Osteocyte (in vitro differentiated cells): Measurements from ENCODE around the gene VPS13D. TPM values are rescaled to one million over a fixed set of nuclear protein-coding genes. Genes with fewer than 3 reads are reported as not detected.

Source experiments
- DNase-seq: peaks from one replicate; pipeline ENCODE4 v3.0.0; 2021; ENCODE audit warnings: mixed read lengths; ENCODE audit not compliant: unreplicated experiment; ENCODE audit errors: extremely low spot score
- H3K27ac Mint-ChIP-seq: one replicate; pipeline ENCODE4 v1.8.0; 2021; ENCODE audit warnings: mild to moderate bottlenecking, mixed read lengths; ENCODE audit not compliant: unreplicated experiment
- H3K27me3 Mint-ChIP-seq: one replicate; pipeline ENCODE4 v1.8.0; 2021; ENCODE audit warnings: mixed read lengths; ENCODE audit not compliant: unreplicated experiment
- H3K36me3 Mint-ChIP-seq: one replicate; pipeline ENCODE4 v1.8.0; 2021; ENCODE audit warnings: mixed read lengths; ENCODE audit not compliant: unreplicated experiment
- H3K4me1 Mint-ChIP-seq: one replicate; pipeline ENCODE4 v1.8.0; 2021; ENCODE audit warnings: mixed read lengths; ENCODE audit not compliant: unreplicated experiment
- H3K4me3 Mint-ChIP-seq: one replicate; pipeline ENCODE4 v1.8.0; 2021; ENCODE audit warnings: mild to moderate bottlenecking, moderate library complexity, mixed read lengths; ENCODE audit not compliant: unreplicated experiment
- H3K9me3 Mint-ChIP-seq: one replicate; pipeline ENCODE4 v1.8.0; 2021; ENCODE audit warnings: mixed read lengths; ENCODE audit not compliant: unreplicated experiment
- CTCF ChIP-seq: fragments of 200-600 bp; sonication (generic); IDR thresholded peaks from 2 replicates; pipeline ENCODE4 v1.5.0; 2021; ENCODE audit warnings: antibody characterized with exemption, mild to moderate bottlenecking, moderate library complexity
- total RNA-seq: library from RNA; stranded (reverse); gene quantifications from 2 replicates; pipeline ENCODE4 v1.2.1, GENCODE V29; 2021

VPS13D gene
- total RNA-seq, 1 donor from 2014 or later, result 41.1 TPM

GRCh38 chr1:12473596-12474362 lies 243.9 kb downstream of the VPS13D start:
- H3K4me3 Mint-ChIP-seq, result no peak overlapping the region
- no peak for TF ChIP-seq CTCF
- peaks cover 24% of the 10 kb centered on the region for H3K36me3 Mint-ChIP-seq
- H3K27ac Mint-ChIP-seq, result no peak overlapping the region
- H3K4me1 Mint-ChIP-seq, result peaks cover 22% of the 10 kb centered on the region
- H3K9me3 Mint-ChIP-seq, result no peaks in the 10 kb centered on the region
- H3K27me3 Mint-ChIP-seq, result no peaks in the 10 kb centered on the region
- DNase-seq, result no peak

- no peak overlapping the region for H3K27ac Mint-ChIP-seq
- H3K36me3 Mint-ChIP-seq, result peaks cover 24% of the 10 kb centered on the region
- H3K27me3 Mint-ChIP-seq, result no peaks in the 10 kb centered on the region
- H3K4me1 Mint-ChIP-seq, result peaks cover 28% of the 10 kb centered on the region
- no peaks in the 10 kb centered on the region for H3K9me3 Mint-ChIP-seq
- TF ChIP-seq CTCF, result no peak
- no peak for DNase-seq
- no peak overlapping the region for H3K4me3 Mint-ChIP-seq
These were observed 245.3 kb downstream of the VPS13D start for GRCh38 chr1:12475101-12475500.

- H3K4me1 Mint-ChIP-seq, result peaks cover 32% of the 10 kb centered on the region
- no peak for DNase-seq
- H3K36me3 Mint-ChIP-seq, result peaks cover 24% of the 10 kb centered on the region
- no peak overlapping the region for H3K27ac Mint-ChIP-seq
- no peaks in the 10 kb centered on the region for H3K9me3 Mint-ChIP-seq
- no peak overlapping the region for H3K4me3 Mint-ChIP-seq
- TF ChIP-seq CTCF, result no peak
- H3K27me3 Mint-ChIP-seq, result no peaks in the 10 kb centered on the region
These were observed 245.7 kb downstream of the VPS13D start for GRCh38 chr1:12475530-12475934.

DNA sequence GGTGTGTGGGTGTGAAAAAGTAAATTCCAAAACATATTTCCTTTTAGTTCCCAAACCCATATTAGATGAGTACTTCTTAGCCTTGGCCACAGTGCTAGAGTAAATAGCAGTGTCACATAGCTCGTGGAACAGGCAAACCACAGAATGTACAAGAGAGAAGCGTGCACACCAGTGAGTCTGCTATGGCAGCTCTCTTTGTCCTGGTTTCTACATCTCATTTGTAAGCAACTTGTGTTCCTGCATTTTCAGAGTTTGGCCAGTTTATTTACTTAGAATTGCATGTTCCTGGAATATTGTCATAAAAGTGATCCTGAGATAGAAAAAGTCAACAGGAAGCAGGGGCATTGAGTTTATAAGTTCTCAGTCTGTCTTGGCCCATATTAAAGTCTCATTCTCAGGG lies 246.1 kb downstream of the VPS13D start:
- no peak overlapping the region for H3K27ac Mint-ChIP-seq
- no peak for TF ChIP-seq CTCF
- peaks cover 36% of the 10 kb centered on the region for H3K4me1 Mint-ChIP-seq
- H3K9me3 Mint-ChIP-seq, result no peaks in the 10 kb centered on the region
- H3K4me3 Mint-ChIP-seq, result no peak overlapping the region
- DNase-seq, result no peak
- H3K36me3 Mint-ChIP-seq, result peaks cover 24% of the 10 kb centered on the region
- no peaks in the 10 kb centered on the region for H3K27me3 Mint-ChIP-seq

DNA sequence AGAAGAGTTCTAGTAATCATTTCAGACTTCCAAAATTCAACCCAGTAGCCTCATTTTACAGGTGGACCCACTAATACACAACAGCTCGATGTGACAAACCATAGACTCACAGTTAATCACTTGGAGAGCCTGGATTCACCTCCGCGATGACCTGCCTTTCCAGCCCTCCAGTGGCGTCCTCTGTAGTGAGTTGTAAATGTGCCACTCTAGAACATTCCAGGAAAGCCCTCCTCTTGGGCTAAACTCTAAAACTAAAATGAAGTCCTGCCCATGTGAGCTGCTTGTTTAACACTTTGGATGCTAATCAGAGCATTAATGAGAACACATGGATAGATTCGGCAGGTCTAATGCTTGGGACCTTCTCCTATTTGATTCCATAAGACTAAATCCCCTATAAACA lies 247.5 kb downstream of the VPS13D start:
- Mint-ChIP-seq H3K4me1 (peaks cover 44% of the 10 kb centered on the region), H3K27ac (no peak overlapping the region), H3K27me3 (no peaks in the 10 kb centered on the region), H3K4me3 (no peak overlapping the region), H3K9me3 (no peaks in the 10 kb centered on the region), H3K36me3 (peaks cover 23% of the 10 kb centered on the region)
- no peak for DNase-seq
- no peak for TF ChIP-seq CTCF
